HK-2 (cell line): Measurements from ENCODE around the gene ACAD8.
"Not testable (repeated sequence)": the region's sequence is repeated elsewhere in the genome, so short reads cannot be mapped to it uniquely, and the experiment has no call there.

Experiments used
- DNase-seq: peaks from one replicate; pipeline ENCODE4 v3.0.0-alpha.2; 2018; ENCODE audit not compliant: unreplicated experiment

Gene ACAD8

DNA sequence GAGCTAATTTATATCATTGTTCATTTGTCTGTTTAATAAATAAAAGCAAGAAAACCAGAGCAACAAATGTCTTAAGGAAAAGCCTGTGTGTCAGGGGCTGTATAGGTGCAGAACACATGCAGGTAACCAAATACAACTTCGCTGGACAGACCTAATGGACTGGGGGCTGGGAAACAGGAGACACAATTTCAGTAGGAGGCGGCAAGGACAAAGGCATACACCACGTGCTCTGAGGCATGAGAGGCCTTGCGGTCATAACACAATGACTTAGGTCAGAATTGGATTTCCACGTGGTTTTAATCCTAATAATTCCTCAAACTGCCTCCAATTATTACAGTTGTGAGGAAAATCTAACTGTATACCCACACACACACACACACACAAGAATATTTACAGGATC is 14.1 kb downstream of the ACAD8 start:
- no peak for DNase-seq

DNA sequence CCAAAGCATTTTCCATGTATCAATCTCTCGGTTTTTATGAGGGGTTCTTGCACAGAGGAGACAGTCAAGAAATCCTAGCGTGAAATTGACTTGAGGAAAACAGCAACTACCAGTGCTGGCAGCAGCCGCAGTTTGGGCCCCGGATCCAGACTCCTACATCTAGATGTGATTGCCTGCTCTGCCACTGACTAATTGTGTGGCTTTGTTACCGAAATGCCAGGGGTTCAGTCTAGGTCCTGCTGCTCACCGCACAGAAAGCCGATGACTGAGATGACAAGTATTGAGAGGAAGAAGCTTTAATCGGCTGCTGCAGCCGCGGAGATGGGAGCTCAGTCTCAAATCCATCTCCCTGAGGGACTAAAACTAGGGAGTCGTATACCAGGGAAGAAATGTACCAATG is 14.6 kb downstream of the ACAD8 start:
- no peak for DNase-seq

DNA sequence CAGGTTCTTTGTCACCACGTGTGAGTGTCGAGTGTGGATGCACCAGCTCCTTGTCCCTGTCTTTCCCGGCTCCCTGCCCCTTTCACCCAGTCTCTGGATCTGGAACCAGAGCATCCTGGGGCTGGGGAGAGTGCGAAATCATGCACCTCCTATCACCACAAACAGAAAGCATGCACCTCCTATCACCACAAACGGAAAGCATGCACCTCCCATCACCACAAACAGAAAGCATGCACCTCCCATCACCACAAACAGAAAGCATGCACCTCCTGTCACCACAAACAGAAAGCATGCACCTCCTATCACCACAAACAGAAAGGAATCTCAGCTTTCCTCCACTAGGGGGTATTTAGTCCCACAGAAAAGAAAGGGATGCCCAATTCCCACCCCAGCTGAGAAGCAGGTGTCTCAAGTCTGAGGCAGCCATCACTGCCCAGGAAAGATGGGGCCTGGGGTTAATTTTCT is 16.9 kb downstream of the ACAD8 start:
- DNase-seq = no peak

DNA sequence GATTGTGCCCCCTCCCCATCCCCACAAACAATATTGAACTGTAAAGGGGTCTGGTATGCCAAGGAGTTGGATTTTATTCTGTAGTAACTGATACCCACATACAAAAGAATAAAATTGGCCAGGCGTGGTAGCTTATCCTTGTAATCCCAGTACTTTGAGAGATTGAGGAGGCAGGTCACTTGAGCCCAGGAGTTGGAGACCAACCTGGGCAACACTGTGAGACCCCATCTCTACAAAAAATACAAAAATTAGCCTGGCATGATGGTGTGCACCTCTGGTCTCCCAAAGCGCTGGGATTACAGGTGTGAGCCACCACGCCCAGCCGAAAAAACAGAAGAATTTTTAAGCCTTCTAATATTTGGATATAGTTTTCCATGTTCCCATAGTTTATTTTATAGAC is 18.6 kb downstream of the ACAD8 start:
- DNase-seq = no peak

DNA sequence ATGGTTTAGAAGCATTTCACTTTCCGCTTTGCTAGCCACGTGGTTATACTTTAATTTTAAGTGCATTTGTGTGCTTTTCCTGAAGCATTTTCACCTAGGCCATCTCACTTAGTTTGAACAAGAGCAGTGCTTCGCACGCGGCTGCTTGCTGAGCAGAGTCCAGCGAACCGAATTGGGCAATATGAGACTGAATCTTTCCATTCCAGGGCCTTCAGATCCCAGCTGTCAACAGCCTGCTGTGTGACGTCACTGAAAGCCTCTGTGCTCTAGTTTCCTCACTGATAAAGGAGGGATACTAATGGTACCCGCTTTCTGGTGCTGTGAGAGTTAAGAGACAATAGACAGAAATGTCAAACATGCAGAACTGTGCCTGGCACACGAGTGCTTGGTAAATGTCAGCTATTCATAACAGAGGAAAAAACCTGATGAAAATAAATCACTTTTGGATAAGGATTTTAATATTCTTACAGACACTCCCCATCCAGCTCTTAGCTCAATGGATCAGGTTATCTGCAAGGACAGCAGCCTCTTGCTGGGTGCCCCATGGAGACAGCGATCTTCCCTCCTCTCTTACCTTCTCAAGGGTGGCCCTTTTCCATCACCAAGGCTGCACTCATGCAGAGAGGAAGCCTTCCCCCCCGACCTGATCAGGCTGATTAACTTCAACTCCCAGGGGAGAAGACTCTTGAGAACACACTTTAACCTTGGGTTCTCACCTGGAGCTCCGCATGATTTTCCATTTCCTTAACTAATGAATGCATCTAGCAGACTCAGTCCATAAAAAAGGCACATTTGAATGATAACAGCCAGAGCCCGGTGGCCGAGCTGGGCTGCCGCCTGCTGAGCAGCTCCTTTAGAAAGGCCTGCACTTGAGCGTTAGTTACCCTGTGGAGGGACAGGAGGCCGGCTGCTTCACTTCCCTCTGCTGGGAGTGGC is 19.3 kb downstream of the ACAD8 start:
- DNase-seq = no peak

DNA sequence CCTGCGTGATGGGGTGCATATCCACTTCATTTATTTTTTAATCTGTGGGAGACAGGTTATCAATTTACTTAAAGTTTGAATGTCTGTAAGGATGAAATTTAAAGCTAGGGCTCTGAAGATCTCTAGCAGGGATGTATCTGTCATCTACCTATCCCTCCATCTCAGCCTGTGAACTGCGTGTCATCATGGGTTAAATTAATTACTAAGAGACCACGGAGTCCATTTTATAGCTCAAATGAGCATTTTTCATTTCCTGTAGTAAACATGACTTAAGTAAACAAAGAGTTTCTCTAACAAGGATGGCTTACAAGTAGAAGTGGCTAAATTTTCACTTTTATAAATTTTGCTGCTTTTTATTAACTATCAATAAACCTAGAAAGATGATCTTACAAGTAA is 19.9 kb downstream of the ACAD8 start:
- DNase-seq = no peak

DNA sequence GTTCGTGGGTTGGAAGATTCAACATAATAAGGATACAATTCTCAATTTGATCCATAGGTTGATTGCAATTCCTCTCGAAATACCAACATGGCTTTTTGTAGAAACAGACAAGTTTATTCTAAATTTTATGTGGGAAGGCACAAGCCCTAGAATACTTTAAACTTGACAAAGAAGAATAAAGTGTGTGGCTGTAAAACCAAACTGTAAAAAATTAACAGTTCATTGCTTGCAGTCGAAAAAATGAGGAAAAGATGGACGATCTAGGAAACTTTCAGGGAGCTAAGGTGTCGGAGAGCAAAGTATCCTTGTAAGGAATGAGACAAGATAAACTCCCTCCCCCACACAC is 21.8 kb downstream of the ACAD8 start:
- DNase-seq = no peak

DNA sequence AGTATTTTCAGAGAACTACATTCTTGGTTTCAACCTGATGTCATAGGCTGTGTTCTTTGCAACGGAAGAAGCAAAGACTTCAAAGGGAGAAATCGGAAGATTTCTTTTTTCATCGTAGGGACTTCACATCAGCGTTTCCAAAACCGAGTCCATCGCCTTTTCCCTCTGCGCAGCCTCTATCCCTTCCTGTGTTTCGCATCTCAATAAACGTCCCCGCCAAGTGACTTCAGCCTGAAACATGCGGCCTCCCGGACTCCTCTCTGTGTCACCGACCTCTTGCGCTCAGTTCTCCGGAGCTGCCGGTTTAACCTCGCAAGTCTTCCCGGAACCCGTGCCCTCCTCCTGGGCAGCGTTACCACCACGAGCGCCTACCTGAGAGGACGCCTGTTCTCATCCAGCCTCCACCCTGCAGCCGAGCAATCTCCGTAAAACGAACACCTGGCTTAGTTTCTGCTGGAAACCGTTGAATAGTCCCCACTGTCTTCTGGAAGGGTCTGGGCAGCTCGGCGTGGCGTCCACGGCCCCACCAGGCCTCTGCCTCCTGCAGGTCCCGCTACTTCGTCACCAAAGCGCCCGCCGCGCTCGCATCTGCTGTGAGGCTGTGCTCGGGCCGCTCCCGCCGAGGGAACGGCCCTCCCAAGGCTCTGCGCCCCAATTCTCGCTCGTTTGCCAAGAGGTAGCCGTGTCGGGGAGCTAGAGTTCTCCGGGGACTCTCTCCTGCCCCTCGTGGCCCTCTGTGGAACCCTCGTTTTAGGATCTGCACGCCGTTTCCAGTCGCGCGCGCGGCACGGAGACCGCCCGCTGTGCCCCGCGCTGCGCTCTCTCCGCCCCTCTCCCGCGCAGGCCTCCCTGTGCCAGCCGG is 22.4 kb downstream of the ACAD8 start, which contains the start of gene GLB1L3:
TSS of gene GLB1L3 (plus strand) at position 846 of the 862 bp plus-strand sequence. CDS start 362 bp downstream, outside the sequence.
- DNase-seq = no peak

DNA sequence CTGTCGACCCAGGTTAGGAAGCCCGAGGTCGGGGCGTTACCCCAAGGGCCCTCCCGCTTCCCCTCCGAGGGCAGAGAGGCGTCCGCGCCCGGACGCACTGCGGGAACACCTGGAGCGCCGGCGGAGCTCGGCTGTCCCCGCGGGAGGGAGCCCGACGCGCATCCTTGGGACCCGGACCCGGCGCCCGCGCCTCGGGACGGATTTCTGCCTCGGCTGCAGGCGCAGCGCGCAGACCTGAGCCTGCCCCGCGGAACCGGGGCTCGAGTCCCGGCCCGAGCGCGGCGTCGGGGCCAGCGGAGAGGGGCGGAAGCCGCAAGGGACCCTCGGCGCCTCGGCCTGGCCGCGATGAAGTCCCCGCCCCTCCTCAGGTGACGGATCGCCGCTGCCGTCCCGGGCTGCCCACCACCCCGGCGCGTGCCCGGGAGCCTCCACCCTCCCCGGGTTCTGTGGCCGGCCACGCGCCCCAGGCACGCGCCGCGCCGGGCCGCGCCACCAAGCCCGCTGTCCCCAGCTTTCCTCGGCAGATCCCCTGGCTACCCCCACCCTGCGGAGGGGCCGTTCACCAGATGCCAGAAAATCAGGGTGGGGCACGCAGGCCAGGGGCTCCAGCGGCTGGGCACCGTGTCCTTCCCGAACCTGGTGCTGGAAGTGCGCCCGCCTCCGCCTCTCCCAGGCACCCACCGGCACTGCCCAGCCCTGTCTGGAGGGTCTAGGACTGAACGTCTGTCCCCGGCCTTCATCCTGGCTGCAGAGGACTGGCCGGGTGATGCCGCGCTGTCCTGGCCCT is 23.2 kb downstream of the ACAD8 start:
- no peak for DNase-seq

DNA sequence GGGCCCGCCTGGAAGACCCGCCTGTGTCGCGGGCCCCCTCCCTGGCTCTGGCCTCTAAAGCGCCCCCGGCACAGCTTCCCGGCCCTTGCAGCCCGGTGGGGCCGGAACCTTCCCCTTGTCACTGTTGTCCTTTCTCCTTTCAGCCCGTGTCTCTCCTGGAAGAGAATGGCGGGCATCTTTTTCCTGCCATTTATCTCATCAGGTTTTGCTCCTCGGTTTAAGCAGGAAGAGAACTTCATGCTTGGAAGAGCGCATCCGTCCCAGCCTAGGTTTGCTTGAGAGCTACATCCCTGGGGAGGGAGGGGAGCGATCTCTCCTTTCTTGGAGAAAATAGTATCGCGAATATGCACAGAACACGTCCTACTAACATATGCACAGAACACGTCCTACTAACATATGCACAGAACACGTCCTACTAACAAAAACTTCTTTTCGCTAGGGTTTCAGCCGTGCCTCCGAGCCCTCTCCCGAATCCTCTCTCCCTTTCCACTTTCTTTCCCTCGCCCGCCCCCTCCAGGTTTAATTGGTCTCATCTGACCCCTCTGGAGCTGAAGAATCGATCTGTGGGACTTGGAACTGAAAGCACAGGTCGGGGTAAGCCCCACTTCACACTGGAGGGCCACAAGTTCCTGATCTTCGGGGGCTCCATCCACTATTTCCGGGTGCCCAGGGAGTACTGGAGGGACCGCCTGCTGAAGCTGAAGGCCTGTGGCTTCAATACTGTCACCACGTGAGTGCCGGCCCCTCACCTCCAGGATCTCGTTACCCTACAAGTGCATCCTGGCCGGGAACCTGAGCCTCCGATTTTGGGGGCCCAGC is 24.0 kb downstream of the ACAD8 start:
- no peak for DNase-seq

DNA sequence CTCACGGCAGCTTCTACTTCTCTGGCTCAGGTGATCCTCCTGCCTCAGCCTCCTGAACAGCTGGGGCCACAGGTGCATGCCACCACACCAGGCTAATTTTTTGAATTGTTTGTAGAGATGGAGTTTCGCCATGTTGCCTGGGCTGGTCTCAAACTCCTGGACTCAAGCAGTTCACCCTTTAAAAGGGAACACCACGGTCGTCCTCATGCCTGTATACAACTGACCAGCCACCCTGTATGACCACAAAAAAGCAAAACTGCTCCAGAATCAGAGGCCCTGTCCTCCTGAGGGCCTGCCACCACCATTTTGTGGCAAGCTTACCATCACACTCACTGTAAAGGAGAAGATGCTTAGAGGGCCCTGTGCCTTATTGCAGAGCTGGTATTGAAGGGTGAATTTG is 25.0 kb downstream of the ACAD8 start:
- DNase-seq = no peak

DNA sequence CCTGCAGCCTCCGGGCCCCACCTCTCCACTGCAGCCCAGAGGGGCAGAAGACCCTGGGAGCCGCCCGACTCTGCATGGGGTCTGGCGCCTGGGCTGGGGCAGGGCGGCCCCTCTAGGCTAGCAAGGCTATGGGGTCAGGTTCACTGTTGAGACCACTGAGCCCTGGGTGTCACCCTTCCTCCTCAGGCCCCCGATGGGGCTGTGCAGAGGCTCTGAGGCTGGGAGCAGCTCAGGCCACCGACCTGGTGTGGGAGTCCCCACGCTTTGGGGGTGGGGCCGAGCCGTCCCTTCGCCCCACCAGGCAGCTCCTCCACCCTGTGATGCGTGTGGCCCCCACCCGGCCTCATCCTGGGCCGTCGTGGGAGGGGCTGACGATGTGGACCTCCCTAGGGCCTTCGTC is 28.3 kb downstream of the ACAD8 start:
- DNase-seq = not testable (repeated sequence)

DNA sequence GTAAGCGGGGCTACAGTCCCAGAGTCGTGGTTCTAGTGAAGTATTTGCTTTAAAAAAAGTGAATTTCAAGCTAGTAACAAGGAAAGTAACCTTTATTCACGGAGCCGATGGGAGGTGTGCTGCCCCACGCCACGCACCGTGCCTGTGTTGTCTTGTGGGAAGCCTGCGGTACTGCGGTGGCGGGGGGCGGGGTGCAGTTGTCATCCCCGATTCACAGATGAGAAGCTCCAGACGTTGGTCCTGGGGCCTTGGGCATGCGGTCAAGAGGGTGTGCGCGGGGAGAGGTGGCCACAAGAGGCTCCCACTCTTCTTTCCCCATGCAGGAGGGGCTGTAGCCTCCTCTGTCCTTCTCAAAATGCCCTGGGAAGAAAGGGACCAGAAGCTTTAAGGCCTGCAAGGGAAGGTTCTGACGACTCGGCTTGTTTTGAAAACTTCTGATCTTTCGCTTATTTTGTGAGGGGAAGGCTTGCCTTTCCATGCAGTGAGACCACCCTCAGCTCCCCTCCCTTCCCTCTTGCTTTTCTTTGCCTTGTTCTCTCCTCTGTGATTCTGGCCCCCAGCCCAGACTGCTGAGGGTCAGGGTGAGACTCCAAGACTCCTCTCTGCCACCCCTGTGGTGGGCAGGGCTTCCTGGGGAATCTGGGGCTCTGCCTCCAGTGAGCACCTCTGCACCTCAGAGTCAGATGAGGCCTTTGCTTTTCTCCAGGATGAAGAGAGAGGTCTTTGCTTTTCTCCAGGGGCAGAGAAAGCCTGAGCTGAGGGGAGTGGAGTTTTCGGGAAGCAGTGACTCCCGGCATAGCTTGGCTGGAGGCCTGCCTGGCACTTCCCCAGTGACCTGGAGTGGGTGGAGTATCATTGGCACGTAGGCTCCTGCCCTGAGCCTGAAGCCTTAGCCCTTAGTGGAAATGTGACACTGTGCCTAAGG is 29.0 kb downstream of the ACAD8 start:
- DNase-seq = no peak

DNA sequence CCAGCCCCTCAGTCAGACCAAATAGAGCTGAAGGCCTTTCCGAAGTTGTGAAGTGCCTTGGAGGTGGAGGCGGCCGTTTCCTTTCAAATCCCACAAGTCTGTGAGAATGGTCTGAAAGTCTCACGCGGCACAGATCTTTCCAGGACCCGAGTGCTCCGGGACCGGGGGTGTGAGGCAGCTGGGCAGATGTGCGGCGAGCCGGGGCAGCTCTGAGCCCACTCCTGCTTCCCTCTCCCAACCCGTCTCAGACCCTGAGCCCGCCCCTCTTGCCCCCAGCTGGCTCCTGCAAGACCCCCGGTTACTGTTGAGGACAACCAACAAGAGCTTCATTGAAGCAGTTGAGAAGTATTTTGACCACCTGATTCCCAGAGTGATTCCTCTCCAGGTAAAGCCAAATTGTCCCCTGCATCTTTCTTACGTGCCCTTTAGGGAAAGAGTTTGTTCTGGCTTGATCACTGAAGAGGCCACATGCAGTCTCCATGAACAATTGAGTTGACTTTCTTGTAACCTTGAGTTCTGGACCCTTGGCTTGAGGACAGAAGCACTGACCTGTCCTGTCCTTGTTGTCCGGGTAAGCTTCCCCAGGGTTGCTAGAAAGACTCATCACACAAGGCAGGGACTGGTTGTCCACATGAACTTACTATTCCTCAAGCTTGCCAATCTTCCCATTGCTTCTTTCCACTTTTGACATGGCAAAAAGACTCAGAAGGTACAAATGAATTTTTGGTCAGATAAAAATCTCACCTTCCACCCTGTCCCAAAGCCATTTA is 30.3 kb downstream of the ACAD8 start:
- no peak for DNase-seq

DNA sequence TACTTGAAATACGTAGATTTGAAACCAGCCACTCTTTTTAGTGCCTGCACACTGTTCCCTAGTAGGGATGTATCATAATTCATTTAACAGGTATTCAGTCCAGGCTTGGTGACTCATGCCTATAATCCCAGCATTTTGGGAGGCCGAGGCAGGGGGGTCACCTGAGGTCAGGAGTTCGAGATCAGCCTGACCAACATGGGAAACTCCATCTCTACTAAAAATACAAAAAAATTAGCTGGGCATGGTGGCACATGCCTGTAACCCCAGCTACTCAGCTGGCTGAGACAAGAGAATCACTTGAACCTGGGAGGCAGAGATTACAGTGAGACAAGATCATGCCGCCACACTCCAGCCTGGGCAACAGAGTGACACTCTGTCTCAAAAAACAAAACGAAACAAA is 31.0 kb downstream of the ACAD8 start:
- DNase-seq = not testable (repeated sequence)

DNA sequence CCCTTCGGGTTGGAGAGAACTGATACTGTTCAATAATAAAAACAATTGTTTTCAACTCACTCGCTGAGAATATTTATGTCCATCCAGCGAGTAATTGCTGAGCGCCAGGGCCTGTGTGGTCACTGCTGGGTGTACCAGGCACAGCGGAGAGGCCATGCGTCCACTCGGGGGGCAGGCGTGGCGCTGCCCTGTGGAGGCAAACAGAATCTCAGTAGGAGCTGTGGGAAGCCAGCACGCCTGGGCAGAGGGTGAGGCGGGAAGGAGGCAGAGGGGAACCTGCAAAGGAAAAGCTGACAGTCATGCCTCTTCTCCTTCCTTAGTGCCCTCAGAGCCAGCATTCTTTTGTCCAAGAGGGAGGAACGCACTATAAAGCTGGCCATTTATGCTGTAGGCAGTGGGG is 34.2 kb downstream of the ACAD8 start:
- no peak for DNase-seq

DNA sequence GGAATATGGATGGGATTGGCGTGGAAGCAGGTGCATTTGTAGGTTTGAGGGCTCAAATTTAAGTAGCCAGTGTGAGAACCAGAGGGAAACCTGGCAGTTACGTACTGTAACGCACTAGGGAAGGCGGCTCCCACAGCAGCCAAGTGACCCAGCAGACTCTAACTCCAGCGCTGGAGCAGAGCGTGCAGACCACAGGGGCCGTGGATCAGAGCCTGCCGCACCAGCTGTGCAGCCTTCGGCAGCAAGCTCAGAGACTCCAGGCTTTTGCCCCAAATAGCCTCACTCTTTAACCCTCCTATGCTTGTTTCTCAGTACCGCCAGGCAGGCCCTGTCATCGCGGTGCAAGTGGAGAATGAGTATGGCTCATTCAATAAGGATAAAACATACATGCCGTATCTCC is 35.1 kb downstream of the ACAD8 start:
- DNase-seq = no peak

DNA sequence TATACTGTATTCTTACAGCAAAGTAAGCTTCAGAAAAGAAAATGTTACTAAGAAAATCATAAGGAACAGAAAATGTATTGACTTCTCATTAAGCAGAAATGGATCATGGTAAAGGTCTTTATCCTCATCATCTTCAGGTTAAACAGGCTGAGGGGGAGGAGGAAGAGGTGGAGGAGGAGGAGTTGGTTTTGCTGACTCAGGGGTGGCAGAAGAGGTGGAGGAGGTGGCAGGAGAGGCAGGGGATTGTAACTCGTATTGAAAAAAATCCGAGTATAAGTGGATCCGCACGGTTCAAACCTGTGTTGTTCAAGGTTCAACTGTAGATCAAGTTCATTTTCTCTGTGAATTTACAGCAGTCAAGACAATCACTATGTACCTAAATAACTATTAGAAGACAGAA is 35.8 kb downstream of the ACAD8 start:
- no peak for DNase-seq

DNA sequence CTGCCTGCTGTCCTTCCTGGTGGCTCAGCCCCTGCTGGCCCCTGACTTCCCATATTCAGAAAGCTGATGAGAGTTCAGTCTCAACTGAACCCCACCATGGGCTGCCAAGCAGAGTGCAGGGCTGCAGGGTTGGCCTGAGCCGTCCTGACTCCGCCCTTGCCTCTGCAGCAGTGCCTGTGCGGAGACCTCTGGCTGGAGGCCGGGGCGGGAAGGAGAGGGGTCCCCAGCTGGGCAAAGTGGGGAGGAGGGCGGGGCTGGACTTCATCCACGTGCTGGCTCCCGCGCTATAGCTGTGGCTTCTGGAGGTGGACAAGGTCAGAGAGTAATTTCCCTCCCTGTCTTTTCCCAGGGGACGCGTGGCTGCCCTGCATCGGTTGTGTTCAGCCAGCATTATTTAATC is 36.4 kb downstream of the ACAD8 start:
- no peak for DNase-seq
